Kidney (tissue), 14 donors: ENCODE data around the gene C1GALT1. TPM values are rescaled to one million over a fixed set of nuclear protein-coding genes. Genes with fewer than 3 reads are reported as not detected.

ENCODE experiments used
- DNase-seq, 5 donors: peaks; one replicate each; pipeline ENCODE4 v3.0.0-alpha.2; 2013 to 2020
- FAIRE-seq: peaks from 2 replicates; lab custom pipeline; 2012; peaks lifted over from hg19 to GRCh38; lab: Jason Lieb, UNC
- H3K27ac ChIP-seq, 2 donors: one replicate each; pipeline ENCODE4 v1.7.0; 2013; ENCODE audit warnings: low read depth in 2 of 2, low read length in 2 of 2, inconsistent platforms in 1 of 2
- H3K27me3 ChIP-seq: one replicate; pipeline ENCODE4 v1.7.1; 2013; ENCODE audit warnings: low read length, inconsistent platforms; ENCODE audit not compliant: control insufficient read depth, insufficient read depth
- H3K36me3 ChIP-seq, 3 donors: one replicate each; pipeline versions ENCODE4 v1.7.0 to v1.7.1; 2013; ENCODE audit warnings: low read length in 3 of 3, control low read depth in 1 of 3, inconsistent platforms in 1 of 3; ENCODE audit not compliant: insufficient read depth in 3 of 3, control insufficient read depth in 2 of 3
- H3K4me1 ChIP-seq, 3 donors: one replicate each; pipeline versions ENCODE4 v1.7.0 to v1.7.1; 2013; ENCODE audit warnings: low read length in 3 of 3, inconsistent platforms in 1 of 3, low read depth in 1 of 3; ENCODE audit not compliant: control insufficient read depth in 2 of 3, insufficient read depth in 2 of 3
- H3K4me3 ChIP-seq, 3 donors: one replicate each; pipeline versions ENCODE4 v1.7.0 to v1.8.1; 2013; ENCODE audit warnings: low read length in 3 of 3, control low read depth in 1 of 3, inconsistent platforms in 1 of 3
- H3K9ac ChIP-seq, 3 donors: one replicate each; pipeline versions ENCODE4 v1.7.0 to v1.7.1; 2013; ENCODE audit warnings: low read length in 3 of 3, control low read depth in 1 of 3, inconsistent platforms in 1 of 3
- H3K9me3 ChIP-seq, 3 donors: one replicate each; pipeline versions ENCODE4 v1.7.0 to v1.7.1; 2013; ENCODE audit warnings: low read length in 3 of 3, control low read depth in 1 of 3, inconsistent platforms in 1 of 3; ENCODE audit not compliant: control insufficient read depth in 2 of 3, insufficient read depth in 1 of 3
- CTCF ChIP-seq: IDR thresholded peaks from 3 replicates; pipeline ENCODE4 v1.5.1; 2012; ENCODE audit warnings: mild to moderate bottlenecking, moderate library complexity, borderline replicate concordance; ENCODE audit not compliant: insufficient read depth; ENCODE audit errors: extremely low read depth
- intact Hi-C: fragments of 100-400 bp; cut with DNase I; formaldehyde crosslinking; loops from one replicate; pipeline ENCODE4 v1.11.1; 2022
- polyA plus RNA-seq: library from polyadenylated mRNA; stranded (reverse); fragments of 350-450 nt; fragmentation: Illumina TruSeq; extraction: RNeasy Lipid Tissue Mini Kit (QIAGEN cat#74804); gene quantifications from one replicate; pipeline ENCODE4 v1.2.3, GENCODE V29; 2014; ENCODE audit warnings: low read depth, low replicate concordance; ENCODE audit not compliant: insufficient read depth
- total RNA-seq: library from RNA; stranded (reverse); fragmentation: NEBNext Ultra II Directional; extraction: Animal tissue kit (Norgen Biotek cat#: 25700); gene quantifications from one replicate; pipeline ENCODE4 v1.2.1, GENCODE V29; 2021
- donor health status: control.
- donor health status: control.
- donor health status: control.
- donor health status: control.
- donor health status: control.
- donor health status: DM: yes; HTN: yes; CAD: no.
- donor health status: Normal renal cell carcinoma (clear cell type).

Gene C1GALT1
- total and polyA plus RNA-seq, 2 donors from 2014 or later, result 16.0 to 43.0 TPM

GRCh38 chr7:7183838-7184463 is 1.6 kb downstream of the C1GALT1 start:
- peak in 1 of 5 donors; percentile 33 for DNase-seq
- peaks cover 0 to 4% (median 0%) of the 10 kb centered on the region in 3 donors for H3K4me1 ChIP-seq
- intact Hi-C loops, result no loop called here
- FAIRE-seq, result no peak
- H3K27me3 ChIP-seq, result no peaks in the 10 kb centered on the region
- no peak overlapping the region for H3K27ac ChIP-seq
- H3K36me3 ChIP-seq, result no peaks in the 10 kb centered on the region
- no peaks in the 10 kb centered on the region for H3K9me3 ChIP-seq
- TF ChIP-seq CTCF, result no peak
- H3K4me3 ChIP-seq, result peak overlapping the region; percentile 4 to 85 (median 76)
- peak overlapping the region in 1 of 3 donors; percentile 90 for H3K9ac ChIP-seq

- Histone ChIP-seq H3K4me3 (peak overlapping the region in 2 of 3 donors; percentile 1 to 76), H3K9ac (no peak overlapping the region), H3K27ac (no peak overlapping the region), H3K4me1 (peaks cover 0 to 7% (median 0%) of the 10 kb centered on the region in 3 donors), H3K36me3 (no peaks in the 10 kb centered on the region), H3K27me3 (no peaks in the 10 kb centered on the region), H3K9me3 (no peaks in the 10 kb centered on the region)
- FAIRE-seq (no peak), DNase-seq (no peak)
- intact Hi-C loops, result no loop called here
- no peak for TF ChIP-seq CTCF
Observed at GRCh38 chr7:7185371-7185989, 3.1 kb downstream of the C1GALT1 start.

- Histone ChIP-seq H3K36me3 (no peaks in the 10 kb centered on the region), H3K4me3 (no peak overlapping the region), H3K27ac (no peak overlapping the region), H3K4me1 (peaks cover 0 to 4% (median 0%) of the 10 kb centered on the region in 3 donors), H3K9ac (no peak overlapping the region), H3K27me3 (no peaks in the 10 kb centered on the region), H3K9me3 (no peaks in the 10 kb centered on the region)
- no peak for FAIRE-seq
- TF ChIP-seq CTCF, result no peak
- DNase-seq, result no peak
- intact Hi-C loops, result no loop called here
Observed at GRCh38 chr7:7188091-7188490, 5.7 kb downstream of the C1GALT1 start.
